HCT116 (cell line): Measurements from ENCODE around the gene HEPACAM2.

Experiments used
- CEBPB ChIP-seq: IDR thresholded peaks from 2 replicates; pipeline ENCODE4 v1.6.1; 2012; ENCODE audit warnings: low read depth
- CTCF ChIP-seq, 3 experiments: fragments of 200-600 bp in 1 of 3; sonication (generic) in 1 of 3; IDR thresholded peaks in 2 of 3; conservative IDR thresholded peaks in 1 of 3; 2 replicates each; pipeline ENCODE4 v1.5.1; 2012 to 2017; ENCODE audit warnings: low read depth in 2 of 3, low read length in 2 of 3, antibody characterized with exemption in 1 of 3, borderline replicate concordance in 1 of 3, control low read depth in 1 of 3, mild to moderate bottlenecking in 1 of 3, mixed read lengths in 1 of 3, mixed run types in 1 of 3, moderate library complexity in 1 of 3; ENCODE audit not compliant: insufficient read depth in 1 of 3
- EZH2phosphoT487 ChIP-seq: fragments of 200-600 bp; IDR thresholded peaks from 2 replicates; pipeline ENCODE4 v1.6.1; 2018; ENCODE audit warnings: antibody characterized with exemption, borderline replicate concordance
- POLR2A ChIP-seq: IDR thresholded peaks from 2 replicates; pipeline ENCODE4 v1.7.0; 2011; ENCODE audit warnings: borderline replicate concordance; ENCODE audit not compliant: insufficient read depth, insufficient read length; ENCODE audit errors: extremely low read depth
- POLR2AphosphoS5 ChIP-seq: IDR thresholded peaks from 2 replicates; pipeline ENCODE4 v1.6.1; 2011; ENCODE audit warnings: mild to moderate bottlenecking, low read depth, low read length, moderate library complexity
- SP1 ChIP-seq: IDR thresholded peaks from 2 replicates; pipeline ENCODE4 v1.6.1; 2012; ENCODE audit warnings: low read depth

- TF ChIP-seq CTCF (IDR thresholded peaks at IDR 0.05 in 2 of 3, conservative IDR thresholded peaks at IDR 0.05 in 1 of 3; ENCODE audit: borderline replicate concordance in 1 of 3, insufficient read depth in 1 of 3, low read depth in 2 of 3, low read length in 2 of 3) (no peak), SP1 (no peak), EZH2phosphoT487 (no peak), POLR2AphosphoS5 (no peak), CEBPB (no peak), POLR2A (no peak)
Observed at GRCh38 chr7:93172683-93173082, 53.6 kb downstream of the HEPACAM2 start.
